HCT116 (cell line): ENCODE results near the gene BRICD5.

Source experiments
- CBX3 ChIP-seq: IDR thresholded peaks from 2 replicates; pipeline ENCODE4 v1.6.1; 2012; ENCODE audit warnings: low read depth
- CEBPB ChIP-seq: IDR thresholded peaks from 2 replicates; pipeline ENCODE4 v1.6.1; 2012; ENCODE audit warnings: low read depth
- CTCF ChIP-seq, 3 experiments: fragments of 200-600 bp in 1 of 3; sonication (generic) in 1 of 3; IDR thresholded peaks in 2 of 3; conservative IDR thresholded peaks in 1 of 3; 2 replicates each; pipeline ENCODE4 v1.5.1; 2012 to 2017; ENCODE audit warnings: low read depth in 2 of 3, low read length in 2 of 3, antibody characterized with exemption in 1 of 3, borderline replicate concordance in 1 of 3, control low read depth in 1 of 3, mild to moderate bottlenecking in 1 of 3, mixed read lengths in 1 of 3, mixed run types in 1 of 3, moderate library complexity in 1 of 3; ENCODE audit not compliant: insufficient read depth in 1 of 3
- POLR2A ChIP-seq: IDR thresholded peaks from 2 replicates; pipeline ENCODE4 v1.7.0; 2011; ENCODE audit warnings: borderline replicate concordance; ENCODE audit not compliant: insufficient read depth, insufficient read length; ENCODE audit errors: extremely low read depth
- ZFX ChIP-seq: fragments of 450-650 bp; IDR thresholded peaks from 2 replicates; pipeline ENCODE4 v1.6.1; 2017

- no peak for TF ChIP-seq ZFX
- TF ChIP-seq CTCF (IDR thresholded peaks at IDR 0.05 in 2 of 3, conservative IDR thresholded peaks at IDR 0.05 in 1 of 3; ENCODE audit: borderline replicate concordance in 1 of 3, insufficient read depth in 1 of 3, low read depth in 2 of 3, low read length in 2 of 3), result no peak
- no peak for TF ChIP-seq CEBPB
- TF ChIP-seq POLR2A, result no peak
- no peak for TF ChIP-seq CBX3
These were observed 2.8 kb downstream of the BRICD5 start for GRCh38 chr16:2207872-2208271.
